GM19468 (cell line): ENCODE results near the gene CAV2.

Experiments used
- ATAC-seq: cut with Tn5 transposase; IDR thresholded peaks from one replicate; pipeline ENCODE4 v1.9.1; 2021; ENCODE audit warnings: mild to moderate bottlenecking, moderate library complexity, moderate number of reproducible peaks; ENCODE audit not compliant: unreplicated experiment; ENCODE audit errors: extremely low read depth

CAV2 gene

DNA sequence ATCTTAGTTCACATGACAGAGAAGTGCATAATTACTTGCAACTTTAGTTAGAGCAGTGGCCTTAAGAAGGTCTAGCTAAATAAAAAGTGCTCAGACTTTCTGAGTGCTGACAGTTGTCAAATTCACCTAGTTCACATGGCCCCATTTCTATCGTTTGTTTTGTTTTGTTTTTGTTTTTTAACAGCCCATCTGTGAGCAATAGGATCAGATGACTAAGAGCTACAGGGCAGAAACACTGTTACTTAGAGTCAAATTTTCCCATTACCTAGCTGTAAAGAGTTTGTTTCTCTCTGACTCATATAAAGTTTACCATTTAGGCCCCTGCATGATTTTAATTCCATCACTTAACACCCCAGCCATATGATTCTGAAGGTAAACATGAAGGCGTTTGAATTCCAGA is 44.1 kb downstream of the CAV2 start:
- no peak for ATAC-seq

- no peak for ATAC-seq
Observed at GRCh38 chr7:116544487-116544886, 44.9 kb downstream of the CAV2 start.

DNA sequence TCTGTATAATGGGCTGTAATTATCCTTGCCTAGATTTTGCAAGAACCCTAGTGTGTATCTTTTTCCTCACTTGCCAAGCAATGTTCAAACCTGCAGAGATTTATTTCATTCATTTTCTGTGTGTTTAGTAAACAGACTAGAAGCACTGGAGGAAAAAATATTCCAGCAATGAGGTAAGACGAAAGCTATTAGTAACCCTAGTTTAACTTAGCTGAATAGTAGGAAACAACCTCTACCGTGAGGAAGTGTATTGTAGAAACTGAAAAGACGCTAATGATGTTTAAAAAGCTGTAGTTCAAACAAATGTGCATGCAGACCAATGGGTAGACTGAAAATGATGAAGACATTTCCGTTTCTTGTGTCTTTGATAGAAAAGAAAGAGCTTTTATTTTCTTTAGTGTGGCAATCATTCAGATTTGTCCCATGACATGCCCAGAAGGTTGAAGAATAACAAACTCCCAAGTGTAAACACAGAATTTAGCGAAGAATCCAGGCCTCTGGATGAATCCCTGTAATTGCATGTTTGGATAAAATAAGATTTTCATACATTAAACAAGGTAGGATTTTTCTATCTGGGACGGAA is 46.0 kb downstream of the CAV2 start:
- ATAC-seq, result no peak

- no peak for ATAC-seq
Observed at GRCh38 chr7:116546054-116546453, 46.5 kb downstream of the CAV2 start.

GRCh38 chr7:116546916-116547315 is 47.4 kb downstream of the CAV2 start:
- no peak for ATAC-seq

DNA sequence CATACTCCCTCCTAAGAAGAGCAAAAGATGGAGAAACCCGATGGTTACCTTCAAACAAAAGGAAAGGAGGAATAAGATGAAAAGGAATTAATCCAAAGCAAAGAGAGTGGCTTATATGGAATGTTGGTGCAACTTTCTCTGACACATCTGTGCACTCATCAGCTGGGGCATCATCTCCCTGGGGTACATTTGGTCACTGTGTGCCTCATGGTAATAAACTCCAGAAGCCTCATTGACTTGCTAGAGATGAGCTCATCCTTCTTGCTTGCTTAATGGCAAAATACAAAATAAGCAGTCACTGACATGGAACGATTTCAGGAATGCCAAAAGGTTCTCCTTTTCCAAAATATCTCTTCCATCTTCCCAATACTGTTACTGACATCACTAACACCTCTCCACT is 47.8 kb downstream of the CAV2 start:
- no peak for ATAC-seq

DNA sequence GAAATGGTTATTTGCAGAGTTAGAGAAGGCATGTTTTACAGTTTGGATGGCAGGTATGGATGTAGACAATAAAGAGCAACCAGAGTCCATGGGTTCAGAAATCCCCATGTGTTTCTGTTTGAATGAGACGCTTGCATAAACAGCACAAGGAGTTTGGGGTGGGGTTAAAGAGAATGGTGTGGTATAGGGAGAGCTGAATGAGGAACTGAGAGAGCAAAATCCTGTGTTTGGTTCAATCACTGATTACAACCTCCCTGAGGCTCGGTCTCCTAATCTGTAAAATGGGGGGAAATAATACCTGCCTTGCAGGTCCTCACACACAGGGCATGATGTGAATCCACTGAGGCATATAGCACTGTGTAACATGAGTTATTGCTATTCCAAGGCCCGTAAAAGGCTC is 49.0 kb downstream of the CAV2 start:
- peak; percentile 65 for ATAC-seq

- ATAC-seq, result no peak
Observed at GRCh38 chr7:116549370-116549769, 49.8 kb downstream of the CAV2 start.

DNA sequence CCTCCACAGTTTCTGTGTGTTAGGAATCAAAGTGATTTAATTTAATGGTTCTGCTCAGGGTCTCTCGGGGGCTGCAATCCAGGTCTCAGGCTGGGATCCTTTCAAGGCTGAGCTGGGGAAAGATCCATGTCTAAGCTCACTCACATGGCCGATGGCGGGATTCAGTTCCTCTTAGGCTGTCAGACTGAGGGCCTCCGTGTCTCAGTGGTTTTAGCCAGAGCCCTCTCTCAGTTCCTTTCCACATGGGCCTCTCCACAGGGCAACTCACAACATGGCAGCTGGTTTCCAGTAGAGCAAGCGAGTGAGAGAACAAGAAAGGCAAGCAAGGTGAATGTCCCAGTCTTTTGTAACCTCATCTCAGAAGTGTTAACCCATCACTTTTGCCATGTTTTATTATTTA is 52.2 kb downstream of the CAV2 start:
- no peak for ATAC-seq

- ATAC-seq, result no peak
Observed at GRCh38 chr7:116552602-116553001, 53.1 kb downstream of the CAV2 start.

GRCh38 chr7:116553168-116553964 is 53.8 kb downstream of the CAV2 start:
- ATAC-seq, result no peak

GRCh38 chr7:116554436-116554835 is 54.9 kb downstream of the CAV2 start:
- no peak for ATAC-seq

GRCh38 chr7:116554911-116555310 is 55.4 kb downstream of the CAV2 start:
- ATAC-seq, result no peak

DNA sequence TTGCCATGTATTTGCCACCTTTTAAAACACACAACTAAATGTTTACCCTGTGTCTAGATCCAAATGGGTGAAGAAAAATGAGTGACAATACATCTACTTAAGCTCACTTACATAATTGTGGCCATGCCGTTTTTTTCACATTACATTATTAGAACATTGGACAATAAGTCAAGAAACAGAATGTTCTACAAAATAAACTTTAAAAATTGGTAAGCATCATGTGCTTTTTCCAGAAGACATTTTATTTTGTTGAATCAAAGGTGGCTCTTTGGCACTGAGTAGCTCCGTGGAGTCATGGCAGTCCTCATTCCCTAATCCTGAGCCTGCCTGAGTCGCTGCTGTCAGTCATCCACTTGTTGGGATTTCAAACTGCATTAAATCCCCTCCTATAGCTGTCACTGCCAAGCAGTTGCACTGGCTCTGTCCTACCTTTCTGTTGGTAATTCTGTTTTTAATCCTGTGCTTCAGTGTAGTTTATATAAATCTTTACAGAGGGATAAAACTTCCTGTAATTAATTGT is 57.6 kb downstream of the CAV2 start:
- no peak for ATAC-seq

DNA sequence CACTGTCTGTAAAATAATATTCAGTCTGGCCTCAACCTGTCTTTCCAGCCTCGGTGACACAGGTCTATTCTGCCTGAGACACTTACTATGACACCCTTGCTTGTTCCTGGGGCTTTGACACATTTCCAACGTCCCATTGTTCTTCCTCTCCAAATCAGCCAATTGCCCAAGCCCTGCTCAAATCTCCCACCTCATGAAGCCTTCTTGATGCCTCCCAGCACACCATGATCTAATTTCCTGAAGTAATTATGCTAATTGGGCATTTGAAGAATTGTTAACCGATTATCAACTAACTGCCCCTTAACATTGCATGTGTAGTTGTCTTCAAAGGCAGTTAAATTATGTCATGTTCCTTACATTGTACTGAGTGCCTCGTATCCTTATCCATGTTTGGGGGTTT is 58.4 kb downstream of the CAV2 start:
- no peak for ATAC-seq
